Epithelial cell of esophagus (primary cell): ENCODE data around the gene ACACB.

Experiments used
- DNase-seq: peaks from one replicate; pipeline ENCODE4 v3.0.0; 2010; ENCODE audit warnings: low read depth
- H3K4me3 ChIP-seq: 2 replicates; pipeline ENCODE4 v1.5.1; 2011; ENCODE audit warnings: mild to moderate bottlenecking, low read length, control low read depth
- CTCF ChIP-seq: IDR thresholded peaks from 2 replicates; pipeline ENCODE4 v1.5.1; 2011; ENCODE audit warnings: low read depth, mild to moderate bottlenecking, low read length, control low read depth, inconsistent platforms; ENCODE audit not compliant: insufficient read depth; ENCODE audit errors: missing control alignments

ACACB gene

GRCh38 chr12:109221277-109221931, 105.0 kb downstream of the ACACB start:
- DNase-seq = no peak
- H3K4me3 ChIP-seq = no peak overlapping the region
- TF ChIP-seq CTCF = no peak

GRCh38 chr12:109222062-109222461, 105.7 kb downstream of the ACACB start:
- DNase-seq = no peak
- no peak overlapping the region for H3K4me3 ChIP-seq
- no peak for TF ChIP-seq CTCF

- no peak for TF ChIP-seq CTCF
- H3K4me3 ChIP-seq = no peak overlapping the region
- no peak for DNase-seq
Observed at GRCh38 chr12:109222496-109222895, 106.1 kb downstream of the ACACB start.

- H3K4me3 ChIP-seq = no peak overlapping the region
- no peak for DNase-seq
- no peak for TF ChIP-seq CTCF
Observed at GRCh38 chr12:109223211-109223610, 106.8 kb downstream of the ACACB start.

- TF ChIP-seq CTCF = no peak
Observed at GRCh38 chr12:109223868-109224267, 107.5 kb downstream of the ACACB start.

GRCh38 chr12:109228664-109229063, 112.3 kb downstream of the ACACB start:
- no peak for DNase-seq
- TF ChIP-seq CTCF = no peak
- no peak overlapping the region for H3K4me3 ChIP-seq

More at GRCh38 chr12:109223868-109224267, 107.5 kb downstream of the ACACB start:
- DNase-seq = no peak
- no peak overlapping the region for H3K4me3 ChIP-seq

- TF ChIP-seq CTCF = no peak
- no peak overlapping the region for H3K4me3 ChIP-seq
- DNase-seq = no peak
Observed at GRCh38 chr12:109230193-109230592, 113.8 kb downstream of the ACACB start.
